ENCODE results near the gene ZNF608.

The ZNF608 gene, protein sequence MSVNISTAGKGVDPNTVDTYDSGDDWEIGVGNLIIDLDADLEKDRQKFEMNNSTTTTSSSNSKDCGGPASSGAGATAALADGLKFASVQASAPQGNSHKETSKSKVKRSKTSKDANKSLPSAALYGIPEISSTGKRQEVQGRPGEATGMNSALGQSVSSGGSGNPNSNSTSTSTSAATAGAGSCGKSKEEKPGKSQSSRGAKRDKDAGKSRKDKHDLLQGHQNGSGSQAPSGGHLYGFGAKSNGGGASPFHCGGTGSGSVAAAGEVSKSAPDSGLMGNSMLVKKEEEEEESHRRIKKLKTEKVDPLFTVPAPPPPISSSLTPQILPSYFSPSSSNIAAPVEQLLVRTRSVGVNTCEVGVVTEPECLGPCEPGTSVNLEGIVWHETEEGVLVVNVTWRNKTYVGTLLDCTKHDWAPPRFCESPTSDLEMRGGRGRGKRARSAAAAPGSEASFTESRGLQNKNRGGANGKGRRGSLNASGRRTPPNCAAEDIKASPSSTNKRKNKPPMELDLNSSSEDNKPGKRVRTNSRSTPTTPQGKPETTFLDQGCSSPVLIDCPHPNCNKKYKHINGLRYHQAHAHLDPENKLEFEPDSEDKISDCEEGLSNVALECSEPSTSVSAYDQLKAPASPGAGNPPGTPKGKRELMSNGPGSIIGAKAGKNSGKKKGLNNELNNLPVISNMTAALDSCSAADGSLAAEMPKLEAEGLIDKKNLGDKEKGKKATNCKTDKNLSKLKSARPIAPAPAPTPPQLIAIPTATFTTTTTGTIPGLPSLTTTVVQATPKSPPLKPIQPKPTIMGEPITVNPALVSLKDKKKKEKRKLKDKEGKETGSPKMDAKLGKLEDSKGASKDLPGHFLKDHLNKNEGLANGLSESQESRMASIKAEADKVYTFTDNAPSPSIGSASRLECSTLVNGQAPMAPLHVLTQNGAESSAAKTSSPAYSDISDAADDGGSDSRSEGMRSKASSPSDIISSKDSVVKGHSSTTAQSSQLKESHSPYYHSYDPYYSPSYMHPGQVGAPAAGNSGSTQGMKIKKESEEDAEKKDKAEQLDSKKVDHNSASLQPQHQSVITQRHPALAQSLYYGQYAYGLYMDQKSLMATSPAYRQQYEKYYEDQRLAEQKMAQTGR (N-terminal part only)

DNA sequence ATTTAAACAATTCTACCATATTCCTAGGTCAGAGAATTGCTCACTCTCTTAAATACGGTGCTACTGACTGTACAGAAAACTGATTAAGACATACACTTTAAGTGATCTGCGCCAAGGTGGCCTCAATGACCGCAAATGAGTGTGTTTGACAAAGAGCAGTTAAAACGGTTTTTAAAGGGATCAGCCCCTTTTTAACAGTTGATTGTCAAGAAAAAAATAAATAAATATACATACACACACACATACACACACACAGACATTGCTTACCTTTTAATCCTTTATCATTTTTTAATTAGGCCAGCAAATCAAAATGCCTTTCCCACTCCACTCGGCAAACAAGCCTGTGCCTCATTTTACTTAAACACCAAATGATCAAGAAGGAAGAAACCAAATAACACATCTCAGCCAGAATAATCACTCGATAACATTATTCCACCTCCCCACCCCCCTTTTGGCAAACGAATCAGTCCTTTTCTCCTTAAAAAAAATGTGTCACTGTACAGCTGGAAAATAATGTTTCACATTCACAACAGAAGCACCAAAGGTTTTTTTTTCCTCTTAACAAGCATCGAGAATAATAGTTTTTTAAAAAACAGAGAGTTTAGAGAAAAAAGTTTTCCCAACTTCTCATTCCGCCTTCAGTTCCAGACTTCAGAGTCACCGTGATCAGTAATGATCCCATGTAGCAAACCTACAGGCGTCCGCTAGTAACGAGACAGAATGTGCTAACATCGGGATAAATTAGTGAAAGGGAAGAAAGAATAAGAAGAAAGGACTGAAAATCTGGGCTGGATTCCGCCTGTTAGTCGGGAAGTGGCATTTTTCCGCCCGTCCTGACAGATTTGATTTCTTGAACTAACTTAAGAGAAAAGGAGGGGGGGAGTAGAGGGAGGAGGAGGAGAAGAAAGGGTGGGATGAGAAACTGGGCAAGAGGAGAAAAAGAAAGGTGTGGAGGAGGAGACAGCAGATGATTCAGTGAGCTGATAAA is at the start of gene ZNF608:
ZNF608 (minus strand) TSS at position 712 of the 988 bp plus-strand sequence. CDS start 1,650 bp downstream, outside the sequence.
- Histone ChIP-seq H3K27me3 (no peaks in the 10 kb centered on the region), H3K4me1 (peaks cover 0 to 29% (median 10%) of the 10 kb centered on the region in 4 donors), H3K36me3 (no peaks in the 10 kb centered on the region), H3K4me3 (peak within 1 kb of the TSS; percentile 50 to 53), H3K9me3 (no peaks in the 10 kb centered on the region), H3K27ac (peak within 1 kb of the TSS; percentile 81 to 83)
- intact Hi-C loops (cut with DNase I; ENCODE audit: low total_unique reads): no loop called here
- peak in 1 of 2 experiments; percentile 27 for TF ChIP-seq CTCF (IDR thresholded peaks at IDR 0.05)
- DNase-seq: peak; percentile 28 to 61

GRCh38 chr5:124795829-124796228 is 49.4 kb upstream of the ZNF608 start:
- intact Hi-C loops (cut with DNase I; ENCODE audit: low total_unique reads): no loop called here
- TF ChIP-seq CTCF (IDR thresholded peaks at IDR 0.05): no peak
- Histone ChIP-seq H3K36me3 (no peaks in the 10 kb centered on the region), H3K9me3 (no peaks in the 10 kb centered on the region), H3K4me1 (no peaks in the 10 kb centered on the region), H3K4me3 (no peak overlapping the region), H3K27ac (no peak overlapping the region), H3K27me3 (no peaks in the 10 kb centered on the region)
- no peak for DNase-seq

DNA sequence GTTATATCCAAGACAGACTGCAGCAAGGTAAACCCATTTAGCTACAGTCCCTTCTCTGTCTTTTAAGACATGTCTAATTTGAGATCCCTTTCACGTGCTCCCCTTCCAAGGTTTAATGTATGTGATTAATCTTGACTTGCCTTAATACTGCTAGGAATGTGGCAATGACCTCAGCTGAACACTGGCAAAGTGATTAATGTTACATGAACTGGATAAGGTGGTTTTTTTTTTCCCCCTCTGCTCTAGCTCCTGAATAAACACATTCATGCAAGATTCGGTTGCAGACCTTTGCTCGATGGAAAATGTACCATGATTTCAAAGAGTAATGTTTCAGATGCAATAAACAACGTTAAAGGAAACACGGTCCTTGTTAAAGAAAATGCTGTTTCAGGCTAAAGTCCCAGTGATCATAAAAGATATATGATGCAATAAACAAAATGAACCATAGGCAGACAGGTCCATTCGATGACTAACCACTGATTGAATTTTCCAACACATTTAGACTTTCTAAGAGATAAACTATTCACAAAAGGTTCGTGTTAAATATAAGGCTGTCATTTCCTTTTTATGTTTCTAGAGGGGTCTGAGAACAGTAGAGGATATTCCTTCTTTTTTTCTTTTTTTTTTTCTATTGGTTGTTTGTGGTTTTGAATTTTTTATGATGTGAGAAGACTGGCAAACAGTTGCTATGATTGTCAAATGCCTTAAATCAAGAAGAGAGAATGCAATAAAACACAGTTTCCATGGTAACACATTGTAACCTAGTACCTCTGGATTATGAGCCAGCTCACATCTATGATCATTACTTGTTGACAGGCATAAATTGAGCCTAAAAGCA is 44.7 kb upstream of the ZNF608 start:
- Histone ChIP-seq H3K27me3 (no peaks in the 10 kb centered on the region), H3K4me3 (no peak overlapping the region), H3K27ac (no peak overlapping the region), H3K4me1 (no peaks in the 10 kb centered on the region), H3K36me3 (no peaks in the 10 kb centered on the region), H3K9me3 (no peaks in the 10 kb centered on the region)
- intact Hi-C loops (cut with DNase I; ENCODE audit: low total_unique reads): no loop called here
- DNase-seq: no peak
- no peak for TF ChIP-seq CTCF (IDR thresholded peaks at IDR 0.05)

DNA sequence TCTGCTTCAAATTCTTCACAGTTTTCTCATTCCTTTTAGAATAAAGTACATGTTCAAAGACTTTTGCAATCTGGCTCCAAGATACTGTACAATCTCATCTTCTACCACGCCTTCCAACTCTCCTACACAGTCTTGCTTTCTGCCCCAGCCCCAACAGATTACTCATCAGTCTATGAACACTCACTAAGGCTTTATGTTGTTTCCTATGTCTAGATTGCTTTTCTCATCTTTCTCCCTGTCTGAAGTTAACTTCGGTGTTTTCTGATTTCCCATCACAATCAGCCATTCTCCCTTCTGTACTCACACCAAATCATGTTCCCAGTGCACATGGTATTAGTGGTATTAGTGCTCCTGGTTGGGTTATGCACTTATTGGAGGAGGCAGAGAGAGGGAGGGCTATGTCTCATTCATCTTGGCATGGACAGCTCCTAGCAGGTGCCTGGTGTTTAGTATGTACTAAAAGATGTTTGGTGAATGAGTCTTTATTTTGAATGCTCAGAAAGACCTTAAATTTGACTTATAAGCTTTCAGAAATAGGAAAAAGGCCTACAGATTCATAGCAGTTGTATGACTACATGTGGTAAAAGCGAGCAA is 44.0 kb upstream of the ZNF608 start:
- H3K4me3 ChIP-seq: no peak overlapping the region
- DNase-seq: no peak
- H3K27me3 ChIP-seq: no peaks in the 10 kb centered on the region
- no peaks in the 10 kb centered on the region for H3K9me3 ChIP-seq
- no peak for TF ChIP-seq CTCF (IDR thresholded peaks at IDR 0.05)
- no peaks in the 10 kb centered on the region for H3K4me1 ChIP-seq
- intact Hi-C loops (cut with DNase I; ENCODE audit: low total_unique reads): no loop called here
- H3K36me3 ChIP-seq: no peaks in the 10 kb centered on the region
- H3K27ac ChIP-seq: no peak overlapping the region
